Kidney capillary endothelial cell (primary cell): ENCODE data around the gene TRPC4AP.

ENCODE experiments used
- DNase-seq: peaks from one replicate; pipeline ENCODE4 v3.0.0-alpha.2; 2018; ENCODE audit warnings: low spot score

Gene TRPC4AP

DNA sequence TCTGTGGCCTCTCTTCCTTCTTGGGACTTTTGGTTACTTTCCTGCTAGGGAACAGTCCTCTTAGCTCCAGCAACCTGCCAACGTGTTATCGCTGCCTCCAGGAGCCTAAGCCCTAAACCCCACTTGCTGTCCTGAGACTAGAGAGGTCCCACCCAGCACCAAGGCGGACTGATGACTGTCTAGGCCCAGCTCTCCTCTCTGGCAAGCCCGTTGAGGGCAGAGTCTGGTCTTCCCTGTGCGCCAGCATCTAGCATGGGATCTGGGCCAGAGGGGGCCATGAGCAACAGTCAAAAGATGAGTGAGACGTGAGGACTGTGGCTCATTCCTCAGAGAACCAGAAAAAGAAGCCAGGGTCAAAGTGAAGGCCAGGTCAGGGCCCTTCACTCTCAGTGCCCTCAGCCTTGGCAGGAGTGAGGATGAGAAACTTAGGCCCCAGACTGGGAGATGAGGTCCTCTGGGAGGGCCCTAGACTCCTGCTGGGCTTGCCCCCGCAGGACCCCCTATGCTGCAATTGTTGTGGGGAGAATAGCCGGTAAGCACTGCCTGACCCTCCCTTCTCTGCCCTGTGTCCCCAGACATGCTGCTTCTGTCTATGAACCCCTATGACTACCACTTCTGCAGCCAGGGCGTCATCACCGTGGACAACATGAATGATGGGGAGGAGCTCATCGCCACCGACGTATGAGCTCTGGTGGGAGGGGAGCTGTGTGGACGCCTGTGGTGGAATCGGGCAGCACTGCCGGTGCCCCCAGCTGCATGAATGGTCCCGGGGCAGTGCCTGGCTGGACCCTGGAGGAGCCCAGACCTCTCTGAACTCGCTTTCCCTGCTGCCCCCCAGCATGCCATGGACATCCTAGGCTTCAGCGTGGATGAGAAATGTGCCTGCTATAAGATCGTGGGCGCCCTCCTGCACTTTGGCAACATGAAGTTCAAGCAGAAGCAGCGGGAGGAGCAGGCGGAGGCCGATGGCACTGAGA is 106.0 kb downstream of the TRPC4AP start:
- DNase-seq, result no peak

DNA sequence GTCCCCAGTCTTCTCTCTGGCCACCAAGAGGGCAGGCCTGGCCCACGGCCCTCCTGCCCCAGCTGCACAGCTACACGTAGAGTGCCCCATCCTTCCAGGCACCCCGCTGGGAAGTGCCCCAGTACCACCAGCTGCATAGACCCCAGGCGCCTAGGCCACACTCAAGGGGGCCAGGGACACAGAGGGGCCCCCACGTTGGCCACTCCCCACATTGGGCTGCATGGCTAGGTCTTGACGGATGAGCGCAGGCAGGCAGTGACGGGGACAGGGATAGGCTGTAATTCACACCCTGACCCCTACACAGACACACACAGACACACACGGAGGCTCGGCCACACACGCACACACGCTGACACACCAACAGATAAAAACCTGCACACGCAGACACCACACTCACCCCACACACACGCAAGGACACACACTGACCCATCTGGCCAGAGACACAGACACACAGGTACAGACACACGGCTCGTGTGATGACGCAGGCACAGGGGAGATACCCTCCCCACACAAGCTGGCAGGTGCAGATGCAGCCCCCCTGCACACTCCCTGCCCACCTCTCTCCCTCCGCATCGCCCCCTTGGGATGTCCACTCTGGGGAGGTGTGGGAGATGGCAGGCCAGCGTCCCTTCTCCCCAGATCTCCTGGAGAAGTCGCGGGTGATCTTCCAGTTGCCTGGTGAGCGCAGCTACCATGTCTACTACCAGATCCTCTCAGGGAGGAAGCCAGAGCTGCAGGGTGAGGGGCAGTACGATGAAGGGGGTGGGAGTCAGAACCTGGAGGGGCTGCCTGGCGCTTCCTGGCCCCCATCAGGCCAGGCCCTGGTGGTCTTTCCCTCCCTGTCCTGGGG is 106.9 kb downstream of the TRPC4AP start:
- no peak for DNase-seq

DNA sequence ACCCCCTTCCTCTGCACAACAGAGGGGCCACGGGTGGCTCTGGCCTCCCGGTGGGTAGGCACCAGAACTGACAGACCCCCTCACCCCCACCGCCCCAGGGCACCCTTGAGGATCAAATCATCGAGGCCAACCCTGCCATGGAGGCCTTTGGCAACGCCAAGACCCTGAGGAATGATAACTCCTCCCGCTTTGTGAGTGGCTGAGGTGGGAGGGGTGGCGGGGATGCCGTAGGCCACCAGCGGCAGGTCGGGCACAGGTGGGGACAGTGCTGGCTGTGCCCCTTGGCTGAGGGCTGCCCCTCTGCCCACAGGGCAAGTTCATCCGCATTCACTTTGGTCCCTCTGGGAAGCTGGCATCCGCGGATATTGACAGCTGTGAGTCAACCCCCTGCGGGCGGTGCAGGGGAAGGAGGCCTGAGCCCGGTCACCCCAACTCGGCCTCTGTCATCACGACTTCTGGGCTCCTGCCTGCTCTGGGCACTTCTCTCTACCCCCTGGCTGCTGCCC is 107.8 kb downstream of the TRPC4AP start:
- no peak for DNase-seq

DNA sequence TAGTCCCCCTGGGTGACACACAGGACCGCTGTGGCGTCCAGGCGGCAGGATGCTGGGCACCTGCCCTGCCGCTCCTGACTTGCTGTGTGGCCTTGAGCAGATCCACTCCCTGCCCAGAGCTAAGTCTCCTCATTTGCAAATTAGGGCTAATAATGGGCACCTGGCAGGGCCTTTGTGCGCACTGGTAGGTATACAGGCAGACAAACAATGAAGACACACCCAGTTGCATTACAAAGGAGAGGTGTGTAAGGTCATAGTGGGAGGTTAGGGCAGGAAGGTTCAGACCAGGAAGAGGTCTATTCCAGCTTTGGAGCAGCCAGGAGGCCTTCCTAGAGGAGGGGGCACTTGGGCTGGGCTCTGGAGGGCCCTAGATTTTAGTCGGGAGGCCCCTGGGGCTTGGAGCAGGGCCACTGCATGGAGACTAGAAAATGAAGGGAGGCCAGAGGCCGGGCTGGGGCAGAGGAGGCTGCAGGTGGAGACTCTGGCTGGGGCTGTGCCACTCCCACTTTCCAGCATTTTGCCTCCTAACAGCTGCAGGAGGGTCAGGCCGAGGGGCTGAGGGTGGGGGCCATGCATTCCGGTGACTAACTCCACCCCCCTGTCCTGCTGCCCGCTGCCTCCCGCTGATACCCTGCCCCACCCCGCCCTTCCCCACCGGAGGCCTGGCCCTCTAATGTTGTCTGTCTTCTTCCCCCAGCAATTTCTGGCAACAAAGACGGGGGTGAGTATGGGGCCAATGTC is 108.4 kb downstream of the TRPC4AP start:
- no peak for DNase-seq

DNA sequence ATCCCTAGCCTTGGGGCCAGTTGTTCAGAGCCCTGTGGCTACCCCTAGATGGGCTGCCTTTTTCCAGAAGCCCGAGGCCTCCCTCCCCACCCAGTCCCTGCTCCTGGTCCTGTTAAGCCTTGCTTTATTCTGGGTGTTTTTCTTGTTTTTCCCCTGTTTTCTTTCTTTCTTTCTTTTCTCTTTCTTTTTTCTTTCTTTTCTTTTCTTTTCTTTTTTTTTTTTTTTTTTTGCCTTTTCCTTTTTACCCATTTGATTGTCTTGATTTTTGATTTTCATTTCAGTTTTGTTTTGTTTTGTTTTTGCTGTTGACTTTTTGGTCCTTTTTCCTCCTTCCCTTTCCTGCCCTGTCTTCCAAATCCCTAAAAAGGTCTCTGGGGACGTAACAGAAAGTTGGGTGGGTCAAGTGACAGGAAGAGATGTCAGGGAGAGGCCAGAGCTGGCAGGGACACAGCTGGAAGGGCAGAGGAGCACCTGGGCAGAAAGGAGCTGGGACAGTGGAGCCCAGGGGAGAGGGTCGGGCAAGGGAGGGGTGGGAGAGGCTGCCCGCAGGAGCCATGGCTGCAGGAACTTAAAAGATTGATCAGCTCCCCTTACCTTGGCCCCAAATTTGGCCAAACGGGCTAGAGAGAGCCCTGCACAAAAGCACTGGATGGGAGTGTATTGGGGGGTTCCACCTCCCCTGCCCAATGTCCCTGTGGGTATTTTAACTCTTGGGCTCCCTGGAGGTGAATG is 109.4 kb downstream of the TRPC4AP start:
- DNase-seq, result no peak

DNA sequence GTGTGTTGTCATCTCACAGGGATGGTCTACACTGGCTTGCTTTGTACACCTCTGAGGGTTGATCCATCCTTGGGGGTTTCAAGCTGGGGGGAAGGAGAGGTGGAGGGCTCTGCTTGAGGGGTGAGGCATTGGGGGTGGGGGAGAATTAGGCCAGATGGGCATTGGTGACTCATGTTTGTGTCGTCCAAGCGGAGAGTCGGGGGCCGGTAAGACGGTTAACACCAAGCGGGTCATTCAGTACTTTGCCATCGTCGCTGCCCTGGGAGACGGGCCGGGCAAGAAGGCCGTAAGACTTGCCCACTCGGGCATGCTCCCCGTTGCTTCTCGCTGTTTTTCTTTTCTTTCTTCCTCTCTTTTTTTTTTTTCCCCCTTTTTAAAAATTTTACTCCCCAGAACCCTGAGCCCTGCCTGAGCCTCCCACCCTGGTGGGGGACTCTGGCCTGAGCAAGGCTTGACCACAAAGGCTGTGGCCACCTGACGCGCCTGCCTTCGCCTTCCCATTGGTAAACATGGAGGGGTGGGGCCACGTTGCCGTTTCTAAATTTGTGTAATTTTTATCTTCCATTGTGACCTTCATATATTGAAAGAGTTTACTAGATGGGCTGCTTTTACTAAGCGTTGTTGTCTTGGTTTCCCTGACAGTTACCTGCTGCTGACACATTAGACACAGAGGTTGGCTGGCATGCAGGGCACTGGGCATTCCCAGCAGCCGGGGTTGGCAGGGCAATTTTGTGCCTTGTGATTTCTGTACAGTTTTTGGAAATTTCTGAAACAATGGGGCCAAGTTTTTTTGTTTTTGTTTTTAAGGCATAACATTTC is 110.1 kb downstream of the TRPC4AP start:
- no peak for DNase-seq

DNA sequence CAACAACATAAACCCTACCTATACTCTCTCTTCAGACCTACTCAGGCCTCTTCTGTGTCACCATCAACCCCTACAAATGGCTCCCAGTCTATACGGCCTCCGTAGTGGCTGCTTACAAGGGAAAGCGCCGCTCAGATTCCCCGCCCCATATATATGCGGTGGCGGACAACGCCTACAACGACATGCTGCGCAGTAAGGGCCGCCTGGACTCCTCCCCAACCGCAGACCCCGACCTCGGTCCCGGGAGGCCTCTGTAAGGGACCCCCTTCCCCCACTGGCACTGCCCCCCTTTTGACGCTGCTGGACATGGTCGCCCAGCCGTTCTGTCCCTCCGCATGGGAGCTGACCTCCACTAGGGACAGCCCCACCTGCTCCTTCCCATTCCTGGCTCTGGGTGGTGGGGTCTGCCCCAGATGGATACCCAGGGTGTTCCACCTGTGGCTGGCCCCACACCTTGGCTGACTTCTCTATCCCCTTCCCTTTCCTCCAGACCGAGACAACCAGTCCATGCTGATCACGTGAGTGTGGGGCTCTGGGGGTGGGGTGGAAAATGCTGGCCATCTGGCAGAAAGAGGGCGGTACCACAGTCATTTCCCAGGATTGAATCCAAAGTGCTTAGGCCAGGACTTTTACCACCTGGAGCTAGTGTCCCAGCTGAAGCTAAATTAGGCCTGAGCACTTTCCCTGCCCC is 111.9 kb downstream of the TRPC4AP start:
- DNase-seq, result no peak

DNA sequence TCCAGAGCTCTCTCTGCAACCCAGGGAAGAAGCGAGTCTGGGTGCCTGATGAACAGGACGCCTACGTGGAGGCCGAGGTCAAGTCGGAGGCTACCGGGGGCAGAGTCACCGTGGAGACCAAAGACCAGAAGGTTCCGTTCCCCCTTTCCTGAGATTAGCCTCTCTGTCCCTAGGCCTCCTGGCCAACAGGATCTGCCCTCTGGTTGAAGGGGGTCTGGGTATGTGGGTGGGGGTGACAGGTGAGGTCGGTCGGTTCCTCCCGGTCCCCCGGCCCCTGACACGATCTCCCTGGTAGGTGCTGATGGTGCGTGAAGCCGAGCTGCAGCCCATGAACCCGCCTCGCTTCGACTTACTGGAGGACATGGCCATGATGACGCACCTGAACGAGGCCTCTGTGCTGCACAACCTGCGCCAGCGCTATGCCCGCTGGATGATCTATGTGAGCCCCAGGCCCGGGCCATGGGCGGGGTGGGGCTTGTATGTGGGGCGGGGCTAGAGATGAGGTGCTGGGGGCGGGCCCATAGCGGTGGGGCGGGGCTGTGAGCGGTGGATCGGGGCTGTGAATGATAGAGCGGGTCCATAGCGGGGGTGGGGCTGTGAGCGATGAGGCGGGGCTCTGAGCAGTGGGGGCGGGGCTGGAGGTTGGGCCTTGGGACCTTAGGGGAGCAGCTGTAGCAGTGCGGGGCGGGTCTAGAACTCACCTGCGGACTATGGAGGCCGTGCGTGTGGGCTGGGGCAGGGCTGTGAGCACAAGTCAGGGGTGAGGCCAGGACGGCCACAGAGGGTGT is 113.0 kb downstream of the TRPC4AP start:
- no peak for DNase-seq

DNA sequence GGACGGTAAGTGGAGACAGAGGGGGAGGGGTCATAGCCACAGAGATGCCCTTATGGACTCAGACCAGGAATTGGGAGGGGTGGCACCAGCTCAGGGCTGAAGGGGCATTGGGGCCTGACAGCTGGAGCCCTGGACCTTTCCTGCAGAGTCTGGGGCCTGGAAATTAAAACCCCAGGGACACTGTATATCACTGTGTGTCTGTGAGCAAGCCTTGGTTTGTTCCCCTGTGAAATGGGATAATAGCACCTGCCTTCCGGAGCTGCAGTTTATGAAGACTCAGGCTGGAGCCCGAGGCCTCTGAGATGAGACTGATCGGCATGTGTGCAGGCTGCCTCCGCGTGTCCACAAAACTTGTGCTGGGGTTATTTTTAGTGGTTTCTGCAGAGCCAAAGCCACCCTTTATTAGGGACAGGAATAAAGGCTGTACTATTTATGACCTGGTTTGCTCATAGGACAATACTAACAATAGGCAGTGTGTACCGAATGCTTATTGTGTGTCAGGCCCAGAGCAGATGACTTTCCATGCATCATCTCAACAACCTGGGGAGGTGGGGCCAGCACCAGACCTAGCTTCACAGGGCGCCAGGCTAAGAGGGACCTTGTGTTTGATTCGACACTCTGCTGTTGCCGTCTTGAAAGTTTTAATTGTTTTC is 114.4 kb downstream of the TRPC4AP start:
- no peak for DNase-seq

DNA sequence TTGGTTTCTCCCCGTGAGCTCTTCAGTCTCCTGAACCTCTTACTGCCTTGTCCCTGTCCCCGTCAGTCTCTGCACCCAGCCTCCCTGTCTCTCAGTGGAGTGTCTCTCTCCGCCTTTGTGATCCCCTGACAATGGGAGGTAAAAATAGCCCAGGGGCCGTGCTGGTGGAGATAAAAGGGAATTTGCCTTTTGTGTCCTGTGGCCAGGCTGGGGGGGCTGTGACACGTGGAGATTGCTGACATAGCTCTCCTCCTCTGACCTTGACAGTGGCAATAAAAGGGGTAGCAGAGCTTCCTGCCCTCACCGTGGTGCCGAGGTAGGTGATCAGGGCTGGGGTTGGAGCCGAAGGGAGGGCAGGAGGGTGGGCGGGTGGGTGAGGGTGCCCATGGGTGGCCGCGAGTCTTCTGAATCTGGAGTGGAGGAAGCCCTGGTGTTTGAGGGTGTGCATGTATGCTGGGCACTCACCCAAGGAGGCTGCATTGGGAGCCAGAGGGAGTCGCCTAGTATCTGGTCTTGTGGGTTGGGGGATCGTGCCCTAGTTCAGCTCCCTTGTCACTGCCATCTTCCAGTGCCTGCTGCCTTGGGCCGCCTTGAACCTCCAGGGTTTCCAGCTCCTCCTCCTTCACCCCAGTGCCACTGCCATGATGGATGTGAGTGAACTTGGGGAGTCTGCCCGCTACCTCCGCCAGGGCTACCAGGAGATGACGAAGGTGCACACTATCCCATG is 115.1 kb downstream of the TRPC4AP start:
- DNase-seq, result no peak

DNA sequence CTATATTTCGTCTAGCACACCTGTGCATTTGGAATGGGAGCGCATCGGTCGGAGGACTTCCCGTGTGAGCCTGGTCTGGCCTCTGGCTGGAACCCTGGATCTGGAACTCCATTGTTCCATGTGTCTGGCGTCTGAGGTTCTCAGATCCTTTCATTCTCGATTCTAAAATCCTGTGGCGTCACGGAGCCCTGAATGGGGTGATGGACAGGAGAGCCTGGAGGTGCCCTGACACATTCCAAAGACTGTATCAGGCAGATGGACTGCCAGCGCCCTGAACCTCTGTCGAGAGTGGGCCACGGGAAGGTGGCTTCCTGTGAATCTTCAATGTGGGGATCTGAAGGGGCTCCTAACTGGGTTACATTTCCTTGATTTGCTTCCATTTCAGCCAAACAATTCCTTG is 116.3 kb downstream of the TRPC4AP start:
- no peak for DNase-seq

DNA sequence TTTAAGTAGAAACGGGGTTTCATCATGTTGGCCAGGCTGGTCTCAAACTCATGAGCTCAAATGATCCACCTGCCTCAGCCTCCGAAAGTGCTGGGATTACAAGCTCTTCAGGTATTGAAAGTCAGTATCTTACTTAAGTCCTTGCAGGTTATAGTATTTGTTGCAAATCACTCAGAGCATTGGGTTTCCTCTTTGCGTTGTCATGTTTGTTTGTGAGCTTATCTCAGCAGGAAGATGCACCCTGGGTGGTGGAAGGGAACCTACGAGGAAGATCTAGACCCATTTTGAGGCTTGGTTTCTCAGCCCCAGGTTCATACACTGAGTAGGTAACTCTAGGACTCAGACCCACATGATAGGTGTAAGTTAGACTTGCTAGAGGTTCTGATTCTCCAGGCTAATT is 118.4 kb downstream of the TRPC4AP start:
- no peak for DNase-seq

DNA sequence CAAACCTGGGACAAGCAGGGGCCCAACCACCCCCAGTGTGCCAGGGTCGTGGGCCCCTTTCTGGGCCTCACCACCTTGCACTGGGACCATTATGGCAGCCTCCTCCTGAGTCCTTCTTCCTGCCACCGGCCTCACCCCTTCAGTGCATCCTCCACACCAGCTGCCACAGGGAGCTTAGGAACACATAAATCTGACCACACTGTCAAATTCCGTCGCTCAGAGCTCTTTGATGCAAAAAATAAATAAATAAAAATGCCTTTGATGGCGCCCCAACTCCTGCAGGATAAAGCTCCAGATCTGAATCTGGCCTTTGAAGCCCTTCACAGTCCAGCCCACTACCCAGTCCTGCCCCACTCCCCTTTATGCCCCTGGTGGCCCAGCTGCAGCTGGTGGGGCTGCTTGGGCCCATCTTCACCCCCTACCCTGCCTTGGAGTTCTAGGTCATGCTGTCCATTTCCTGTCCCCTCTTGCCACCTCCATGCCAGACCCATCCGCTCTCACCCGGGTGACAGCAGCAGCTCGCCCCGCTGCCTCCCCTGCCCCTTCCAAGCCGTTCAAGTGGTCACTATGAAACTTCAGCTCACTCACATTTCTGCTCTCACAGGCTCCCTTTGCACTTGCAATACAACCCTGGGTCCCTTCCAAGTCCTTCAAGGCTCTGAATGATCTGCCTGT is 120.9 kb downstream of the TRPC4AP start:
- no peak for DNase-seq

DNA sequence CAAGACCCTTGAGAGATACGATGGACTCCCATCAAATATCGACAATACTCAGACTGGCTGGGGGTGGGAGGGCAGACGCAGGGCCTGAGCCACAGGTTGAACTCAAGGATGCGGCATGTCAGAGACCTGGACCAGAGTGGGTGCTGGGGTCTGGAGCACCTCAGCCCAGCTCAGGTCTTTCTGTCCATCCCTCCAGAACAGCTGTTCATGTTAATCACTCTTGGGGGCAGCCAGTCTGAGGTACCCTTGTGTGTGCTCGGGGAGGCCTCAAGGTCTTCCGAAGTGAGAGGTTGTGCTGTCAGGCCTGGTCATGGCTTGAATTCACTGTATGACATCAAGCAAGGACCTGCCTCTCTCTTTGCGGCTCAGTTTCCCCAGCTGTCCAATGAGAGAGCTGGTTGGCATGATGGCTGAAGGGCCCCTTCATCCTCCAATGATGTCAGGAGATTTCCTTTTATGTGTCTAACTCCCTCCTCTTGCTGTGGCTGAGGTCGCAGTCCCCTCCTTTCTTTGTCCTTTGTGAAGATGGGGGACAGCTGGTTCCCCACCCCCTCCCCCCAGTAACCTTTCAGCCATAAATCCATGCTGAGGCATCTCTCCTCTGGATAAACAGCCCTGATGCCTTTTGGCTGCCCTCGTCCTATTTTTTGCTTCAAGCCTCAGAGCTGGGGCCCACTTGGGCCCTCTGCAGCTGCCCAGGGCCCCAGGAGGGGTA is 121.6 kb downstream of the TRPC4AP start:
- DNase-seq, result no peak

DNA sequence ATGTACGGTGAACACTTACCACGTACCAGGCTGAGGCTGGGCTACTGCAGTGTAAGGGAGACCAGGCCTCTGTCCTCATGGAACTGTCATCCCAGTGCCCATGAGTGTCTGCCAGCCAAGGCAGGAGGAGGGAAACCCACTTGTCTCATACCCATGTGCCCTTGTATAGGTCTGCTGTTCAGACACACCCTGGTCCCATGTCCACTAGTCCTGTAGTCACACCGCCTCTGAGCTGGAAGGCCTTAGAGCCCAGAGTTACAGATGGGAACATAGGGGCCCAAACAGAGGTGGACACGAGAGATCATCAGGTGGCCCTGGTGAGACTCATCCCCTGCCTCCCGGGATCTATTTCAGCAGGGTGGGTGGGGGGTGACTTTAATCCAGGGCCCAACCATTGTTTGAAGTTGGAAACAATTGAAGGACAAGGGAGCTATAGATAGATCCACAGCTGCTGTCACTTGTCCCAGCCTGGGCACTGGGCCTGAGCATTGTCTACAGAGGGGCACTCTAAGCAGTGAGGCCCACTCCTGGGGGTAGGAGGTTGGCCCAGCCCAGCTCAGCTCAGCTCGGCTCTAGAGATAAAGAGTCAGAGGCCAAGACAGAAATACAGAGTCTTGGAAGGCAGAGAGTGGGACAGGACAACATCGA is 122.3 kb downstream of the TRPC4AP start:
- DNase-seq, result no peak
